SK-N-SH treated with all-trans-retinoic acid at 6 μM for 48 hours (cell line): ENCODE results near the gene MBD5.

Experiments
- ATAC-seq: fragments of 200-7000 bp; cut with Tn5 transposase; 3 replicates; pipeline ENCODE4 v1.9.1; 2020; ENCODE audit warnings: mild to moderate bottlenecking, moderate library complexity
- ESRRG ChIP-seq: fragments of 250-450 bp; sonication (Bioruptor Pico); IDR thresholded peaks from 2 replicates; pipeline ENCODE4 v1.6.1; 2021; ENCODE audit warnings: mild to moderate bottlenecking
- GLIS3 ChIP-seq: fragments of 250-450 bp; sonication (Bioruptor Pico); IDR thresholded peaks from 2 replicates; pipeline ENCODE4 v1.5.0; 2020; ENCODE audit warnings: mild to moderate bottlenecking, moderate library complexity
- ISL1 ChIP-seq: fragments of 250-450 bp; sonication (Bioruptor Pico); IDR thresholded peaks from 2 replicates; pipeline ENCODE4 v2.1.2; 2022; ENCODE audit warnings: mild to moderate bottlenecking, moderate library complexity
- OSR1 ChIP-seq: fragments of 250-450 bp; sonication (Bioruptor Pico); IDR thresholded peaks from 2 replicates; pipeline ENCODE4 v1.8.0; 2022; ENCODE audit warnings: moderate library complexity, mild to moderate bottlenecking, inconsistent platforms
- PPARA ChIP-seq: fragments of 250-450 bp; sonication (Bioruptor Pico); IDR thresholded peaks from 2 replicates; pipeline ENCODE4 v1.5.0; 2020; ENCODE audit warnings: mild to moderate bottlenecking, borderline replicate concordance
- RARB ChIP-seq: fragments of 250-450 bp; sonication (Bioruptor Pico); IDR thresholded peaks from 2 replicates; pipeline ENCODE4 v1.8.0; 2021; ENCODE audit warnings: mild to moderate bottlenecking, moderate library complexity
- SNAI2 ChIP-seq: fragments of 250-450 bp; sonication (Bioruptor Pico); IDR thresholded peaks from 2 replicates; pipeline ENCODE4 v1.5.0; 2020; ENCODE audit warnings: mild to moderate bottlenecking, moderate library complexity
- TCF4 ChIP-seq: fragments of 250-450 bp; sonication (Bioruptor Pico); IDR thresholded peaks from 2 replicates; pipeline ENCODE4 v1.8.0; 2021; ENCODE audit warnings: mild to moderate bottlenecking, moderate library complexity, borderline replicate concordance
- ZFP3 ChIP-seq: fragments of 250-450 bp; sonication (Bioruptor Pico); IDR thresholded peaks from 2 replicates; pipeline ENCODE4 v1.5.0; 2020; ENCODE audit warnings: mild to moderate bottlenecking, moderate library complexity
- ZFP30 ChIP-seq: fragments of 450-650 bp; formaldehyde crosslinking; IDR thresholded peaks from 2 replicates; pipeline ENCODE4 v1.5.0; 2022; ENCODE audit warnings: mild to moderate bottlenecking, moderate library complexity
- ZNF565 ChIP-seq: fragments of 450-650 bp; formaldehyde crosslinking; conservative IDR thresholded peaks from 2 replicates; pipeline ENCODE4 v1.5.0; 2020; ENCODE audit warnings: low read depth, mild to moderate bottlenecking, moderate library complexity
- ZNF70 ChIP-seq: fragments of 450-650 bp; formaldehyde crosslinking; IDR thresholded peaks from 2 replicates; pipeline ENCODE4 v1.5.0; 2020; ENCODE audit warnings: mild to moderate bottlenecking, moderate library complexity
- ZNF8 ChIP-seq: fragments of 450-650 bp; formaldehyde crosslinking; IDR thresholded peaks from 2 replicates; pipeline ENCODE4 v1.5.0; 2020; ENCODE audit warnings: mild to moderate bottlenecking, moderate library complexity
- TF ChIP-seq, protein P1 (sequence below): fragments of 250-450 bp; sonication (Bioruptor Pico); IDR thresholded peaks from 2 replicates; pipeline ENCODE4 v1.5.1; 2020; ENCODE audit warnings: low read depth, mild to moderate bottlenecking, moderate library complexity
- TF ChIP-seq, protein P2 (sequence below): fragments of 250-450 bp; sonication (Bioruptor Pico); IDR thresholded peaks from 2 replicates; pipeline ENCODE4 v1.5.0; 2020; ENCODE audit warnings: mild to moderate bottlenecking, moderate library complexity
- TF ChIP-seq, protein P3 (sequence below): fragments of 250-450 bp; sonication (Bioruptor Pico); IDR thresholded peaks from 2 replicates; pipeline ENCODE4 v1.8.0; 2020; ENCODE audit warnings: mild to moderate bottlenecking, moderate library complexity, borderline replicate concordance
- TF ChIP-seq, protein P4 (sequence below): fragments of 250-450 bp; sonication (Bioruptor Pico); IDR thresholded peaks from 2 replicates; pipeline ENCODE4 v1.8.0; 2021; ENCODE audit warnings: low read depth, mild to moderate bottlenecking, moderate library complexity, borderline replicate concordance

Gene MBD5

DNA sequence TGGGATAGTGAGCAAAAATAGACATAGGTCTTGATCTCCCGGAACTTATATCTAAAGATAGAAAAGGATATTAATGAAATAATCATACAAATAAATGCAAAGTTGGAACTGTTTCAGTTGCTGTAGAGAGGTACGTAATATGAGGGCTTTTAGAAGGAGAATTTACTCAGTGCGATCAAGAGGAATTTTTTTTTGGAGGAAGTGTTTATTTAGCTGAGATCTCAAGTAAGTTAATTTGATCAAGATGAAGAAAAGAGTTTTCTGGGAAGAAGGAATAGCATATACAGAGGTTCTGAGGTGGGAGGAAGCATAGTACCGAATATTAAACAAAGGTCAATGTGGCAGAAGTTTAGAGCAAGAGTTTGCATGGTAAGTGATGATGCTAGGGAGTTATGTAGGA is 11.3 kb downstream of the MBD5 start:
- ATAC-seq: no peak
- TF ChIP-seq ZFP30 (CRISPR knock-in tag) (no peak), ZNF565 (no peak), OSR1 (no peak), GLIS3 (no peak), RARB (no peak), ZFP3 (CRISPR knock-in tag) (no peak), ESRRG (no peak)
- TF ChIP-seq, protein P1, sequence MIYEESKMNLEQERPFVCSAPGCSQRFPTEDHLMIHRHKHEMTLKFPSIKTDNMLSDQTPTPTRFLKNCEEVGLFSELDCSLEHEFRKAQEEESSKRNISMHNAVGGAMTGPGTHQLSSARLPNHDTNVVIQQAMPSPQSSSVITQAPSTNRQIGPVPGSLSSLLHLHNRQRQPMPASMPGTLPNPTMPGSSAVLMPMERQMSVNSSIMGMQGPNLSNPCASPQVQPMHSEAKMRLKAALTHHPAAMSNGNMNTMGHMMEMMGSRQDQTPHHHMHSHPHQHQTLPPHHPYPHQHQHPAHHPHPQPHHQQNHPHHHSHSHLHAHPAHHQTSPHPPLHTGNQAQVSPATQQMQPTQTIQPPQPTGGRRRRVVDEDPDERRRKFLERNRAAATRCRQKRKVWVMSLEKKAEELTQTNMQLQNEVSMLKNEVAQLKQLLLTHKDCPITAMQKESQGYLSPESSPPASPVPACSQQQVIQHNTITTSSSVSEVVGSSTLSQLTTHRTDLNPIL (CRISPR knock-in tag): no peak
- TF ChIP-seq, protein P2, sequence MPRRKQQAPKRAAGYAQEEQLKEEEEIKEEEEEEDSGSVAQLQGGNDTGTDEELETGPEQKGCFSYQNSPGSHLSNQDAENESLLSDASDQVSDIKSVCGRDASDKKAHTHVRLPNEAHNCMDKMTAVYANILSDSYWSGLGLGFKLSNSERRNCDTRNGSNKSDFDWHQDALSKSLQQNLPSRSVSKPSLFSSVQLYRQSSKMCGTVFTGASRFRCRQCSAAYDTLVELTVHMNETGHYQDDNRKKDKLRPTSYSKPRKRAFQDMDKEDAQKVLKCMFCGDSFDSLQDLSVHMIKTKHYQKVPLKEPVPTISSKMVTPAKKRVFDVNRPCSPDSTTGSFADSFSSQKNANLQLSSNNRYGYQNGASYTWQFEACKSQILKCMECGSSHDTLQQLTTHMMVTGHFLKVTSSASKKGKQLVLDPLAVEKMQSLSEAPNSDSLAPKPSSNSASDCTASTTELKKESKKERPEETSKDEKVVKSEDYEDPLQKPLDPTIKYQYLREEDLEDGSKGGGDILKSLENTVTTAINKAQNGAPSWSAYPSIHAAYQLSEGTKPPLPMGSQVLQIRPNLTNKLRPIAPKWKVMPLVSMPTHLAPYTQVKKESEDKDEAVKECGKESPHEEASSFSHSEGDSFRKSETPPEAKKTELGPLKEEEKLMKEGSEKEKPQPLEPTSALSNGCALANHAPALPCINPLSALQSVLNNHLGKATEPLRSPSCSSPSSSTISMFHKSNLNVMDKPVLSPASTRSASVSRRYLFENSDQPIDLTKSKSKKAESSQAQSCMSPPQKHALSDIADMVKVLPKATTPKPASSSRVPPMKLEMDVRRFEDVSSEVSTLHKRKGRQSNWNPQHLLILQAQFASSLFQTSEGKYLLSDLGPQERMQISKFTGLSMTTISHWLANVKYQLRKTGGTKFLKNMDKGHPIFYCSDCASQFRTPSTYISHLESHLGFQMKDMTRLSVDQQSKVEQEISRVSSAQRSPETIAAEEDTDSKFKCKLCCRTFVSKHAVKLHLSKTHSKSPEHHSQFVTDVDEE (CRISPR knock-in tag): no peak
- TF ChIP-seq, protein P3, sequence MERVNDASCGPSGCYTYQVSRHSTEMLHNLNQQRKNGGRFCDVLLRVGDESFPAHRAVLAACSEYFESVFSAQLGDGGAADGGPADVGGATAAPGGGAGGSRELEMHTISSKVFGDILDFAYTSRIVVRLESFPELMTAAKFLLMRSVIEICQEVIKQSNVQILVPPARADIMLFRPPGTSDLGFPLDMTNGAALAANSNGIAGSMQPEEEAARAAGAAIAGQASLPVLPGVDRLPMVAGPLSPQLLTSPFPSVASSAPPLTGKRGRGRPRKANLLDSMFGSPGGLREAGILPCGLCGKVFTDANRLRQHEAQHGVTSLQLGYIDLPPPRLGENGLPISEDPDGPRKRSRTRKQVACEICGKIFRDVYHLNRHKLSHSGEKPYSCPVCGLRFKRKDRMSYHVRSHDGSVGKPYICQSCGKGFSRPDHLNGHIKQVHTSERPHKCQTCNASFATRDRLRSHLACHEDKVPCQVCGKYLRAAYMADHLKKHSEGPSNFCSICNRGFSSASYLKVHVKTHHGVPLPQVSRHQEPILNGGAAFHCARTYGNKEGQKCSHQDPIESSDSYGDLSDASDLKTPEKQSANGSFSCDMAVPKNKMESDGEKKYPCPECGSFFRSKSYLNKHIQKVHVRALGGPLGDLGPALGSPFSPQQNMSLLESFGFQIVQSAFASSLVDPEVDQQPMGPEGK (CRISPR knock-in tag): no peak
- TF ChIP-seq, protein P4, sequence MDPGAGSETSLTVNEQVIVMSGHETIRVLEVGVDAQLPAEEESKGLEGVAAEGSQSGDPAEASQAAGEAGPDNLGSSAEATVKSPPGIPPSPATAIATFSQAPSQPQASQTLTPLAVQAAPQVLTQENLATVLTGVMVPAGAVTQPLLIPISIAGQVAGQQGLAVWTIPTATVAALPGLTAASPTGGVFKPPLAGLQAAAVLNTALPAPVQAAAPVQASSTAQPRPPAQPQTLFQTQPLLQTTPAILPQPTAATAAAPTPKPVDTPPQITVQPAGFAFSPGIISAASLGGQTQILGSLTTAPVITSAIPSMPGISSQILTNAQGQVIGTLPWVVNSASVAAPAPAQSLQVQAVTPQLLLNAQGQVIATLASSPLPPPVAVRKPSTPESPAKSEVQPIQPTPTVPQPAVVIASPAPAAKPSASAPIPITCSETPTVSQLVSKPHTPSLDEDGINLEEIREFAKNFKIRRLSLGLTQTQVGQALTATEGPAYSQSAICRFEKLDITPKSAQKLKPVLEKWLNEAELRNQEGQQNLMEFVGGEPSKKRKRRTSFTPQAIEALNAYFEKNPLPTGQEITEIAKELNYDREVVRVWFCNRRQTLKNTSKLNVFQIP (CRISPR knock-in tag): no peak
- TF ChIP-seq, all 23 proteins: peak for 0

DNA sequence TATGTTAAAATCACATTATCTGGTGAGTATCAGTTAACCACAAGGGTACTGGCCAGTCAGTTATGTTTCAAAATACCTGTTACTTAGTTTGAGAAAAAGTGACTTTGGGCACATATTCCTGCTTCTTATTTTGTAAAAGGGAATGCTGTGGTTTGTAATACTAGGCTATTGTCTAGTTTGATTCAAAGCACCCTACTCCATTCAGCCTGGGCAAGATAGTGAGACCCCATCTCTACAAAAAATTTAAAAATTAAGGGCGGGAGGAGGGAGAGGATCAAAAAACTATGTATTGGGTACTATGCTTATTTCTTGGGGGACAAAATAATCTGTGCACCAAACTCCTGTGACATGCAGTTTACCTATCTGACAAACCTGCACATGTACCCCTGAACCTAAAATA is 18.9 kb downstream of the MBD5 start:
- ATAC-seq: no peak
- no peak for TF ChIP-seq SNAI2 (CRISPR knock-in tag)
- no peak for TF ChIP-seq GLIS3
- TF ChIP-seq, protein P2 (CRISPR knock-in tag): no peak
- no peak for TF ChIP-seq TCF4 (CRISPR knock-in tag)
- no peak for TF ChIP-seq ZNF565
- TF ChIP-seq ZNF8 (CRISPR knock-in tag): no peak
- TF ChIP-seq ZFP30 (CRISPR knock-in tag): no peak

DNA sequence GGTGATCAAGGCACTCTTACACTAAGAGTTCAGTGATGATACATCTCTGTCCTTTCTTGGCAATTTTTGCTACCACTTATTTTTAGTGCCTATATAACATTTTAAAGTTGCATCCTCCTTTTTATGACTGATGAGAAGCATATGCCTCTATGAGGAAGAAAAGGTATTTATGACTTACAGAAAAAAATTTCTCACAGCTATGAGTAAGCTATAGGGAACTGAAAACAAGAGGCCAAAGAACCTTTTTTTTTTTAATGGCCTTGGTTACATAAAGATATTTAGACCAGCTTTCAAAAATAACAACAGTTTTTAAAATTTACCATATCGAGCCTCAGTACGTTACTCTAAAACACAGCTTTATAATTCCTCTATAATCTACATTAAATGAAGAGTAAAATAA is 21.3 kb downstream of the MBD5 start:
- TF ChIP-seq ZFP3 (CRISPR knock-in tag): no peak
- TF ChIP-seq ESRRG: no peak
- TF ChIP-seq ZNF565: no peak
- TF ChIP-seq ISL1 (CRISPR knock-in tag): no peak
- TF ChIP-seq SNAI2 (CRISPR knock-in tag): no peak
- no peak for TF ChIP-seq PPARA (CRISPR knock-in tag)
- TF ChIP-seq, protein P3 (CRISPR knock-in tag): no peak
- no peak for TF ChIP-seq OSR1
- no peak for TF ChIP-seq RARB
- no peak for TF ChIP-seq ZNF8 (CRISPR knock-in tag)
- TF ChIP-seq ZNF70 (CRISPR knock-in tag): no peak

More for the DNA sequence above, 21.3 kb downstream of the MBD5 start:
- ATAC-seq: peak; percentile 30; the same call in 1 of the 3 replicates
